K562 (cell line): Measurements from ENCODE around the gene AGR2. TPM values are rescaled to one million over a fixed set of nuclear protein-coding genes. Genes with fewer than 3 reads are reported as not detected.

Experiments
- CBFB ChIP-seq: sonication (generic); formaldehyde crosslinking; IDR thresholded peaks from 2 replicates; pipeline ENCODE4 v1.4.0; 2020; ENCODE audit warnings: mild to moderate bottlenecking, missing genetic modification reagents
- DEAF1 ChIP-seq: fragments of 450-650 bp; formaldehyde crosslinking; IDR thresholded peaks from 2 replicates; pipeline ENCODE4 v1.4.0; 2020; ENCODE audit warnings: mild to moderate bottlenecking, moderate library complexity
- EGR1 ChIP-seq: fragments of 450-650 bp; conservative IDR thresholded peaks from 2 replicates; pipeline ENCODE4 v1.6.1; 2017; ENCODE audit warnings: mild to moderate bottlenecking
- HMG20A ChIP-seq: fragments of 450-650 bp; formaldehyde crosslinking; conservative IDR thresholded peaks from 2 replicates; pipeline ENCODE4 v1.4.0; 2020; ENCODE audit warnings: mild to moderate bottlenecking, mixed read lengths
- REST ChIP-seq, 2 experiments: fragments of 450-650 bp; formaldehyde crosslinking in 1 of 2; IDR thresholded peaks; 2 replicates each; pipeline versions ENCODE4 v1.4.0 to v1.6.1; 2014 to 2020; ENCODE audit warnings: mild to moderate bottlenecking in 2 of 2, borderline replicate concordance in 1 of 2, low read depth in 1 of 2
- SRSF9 ChIP-seq: fragments of 200-400 bp; formaldehyde crosslinking; IDR thresholded peaks from 2 replicates; pipeline ENCODE4 v1.6.1; 2017; ENCODE audit warnings: low read depth, low read length, borderline replicate concordance
- ZNF217 ChIP-seq: sonication (generic); formaldehyde crosslinking; IDR thresholded peaks from 2 replicates; pipeline ENCODE4 v1.8.0; 2022; ENCODE audit warnings: mild to moderate bottlenecking, missing genetic modification reagents
- ZNF280B ChIP-seq: fragments of 250-450 bp; sonication (Bioruptor Pico); IDR thresholded peaks from 2 replicates; pipeline ENCODE4 v1.5.1; 2021; ENCODE audit warnings: mild to moderate bottlenecking
- ZNF311 ChIP-seq: fragments of 250-450 bp; sonication (Bioruptor Pico); IDR thresholded peaks from 2 replicates; pipeline ENCODE4 v1.4.0; 2020; ENCODE audit warnings: mild to moderate bottlenecking, moderate library complexity
- ZNF830 ChIP-seq: fragments of 250-450 bp; sonication (Bioruptor Pico); IDR thresholded peaks from 2 replicates; pipeline ENCODE4 v1.5.0; 2021; ENCODE audit warnings: mild to moderate bottlenecking
- polyA plus RNA-seq, 8 experiments: library from polyadenylated mRNA; depleted of rRNA in 4 of 8; stranded (reverse) in 5 of 8; unstranded in 3 of 8; fragments of >200 nt; fragmentation: Nextera tagmentation in 2 of 8; fragmentation: Illumina TruSeq in 1 of 8; extraction: Ambion mirVana in 2 of 8; extraction: Trizol in 1 of 8; gene quantifications; 2 replicates each; pipeline versions ENCODE4 v1.2.1 to v1.2.3, GENCODE V29; 2011 to 2014; ENCODE audit warnings: inconsistent platforms in 1 of 8, missing spikeins in 1 of 8
- total RNA-seq, 7 experiments: library from RNA; depleted of rRNA in 6 of 7; stranded (reverse); fragments of >200 nt in 6 of 7; fragmentation: Illumina TruSeq in 2 of 7; extraction: Trizol in 2 of 7; gene quantifications; 2 replicates each; pipeline versions ENCODE4 v1.2.1 to v1.2.3, GENCODE V29; 2011 to 2021; ENCODE audit warnings: low replicate concordance in 1 of 7
- TF ChIP-seq, protein P1 (sequence below): fragments of 250-450 bp; sonication (Bioruptor Pico); IDR thresholded peaks from 2 replicates; pipeline ENCODE4 v1.8.0; 2021; ENCODE audit warnings: mild to moderate bottlenecking, moderate library complexity
- TF ChIP-seq, protein P2 (sequence below): fragments of 250-450 bp; sonication (Bioruptor Pico); IDR thresholded peaks from 2 replicates; pipeline ENCODE4 v1.8.0; 2022; ENCODE audit warnings: moderate library complexity, mild to moderate bottlenecking, inconsistent platforms

AGR2 gene
- total and polyA plus RNA-seq, 9 of the 15 experiments (the other 6 are each of a cell fraction or from before 2014, with no cell fraction given): 0.66 TPM; not detected in 8

DNA sequence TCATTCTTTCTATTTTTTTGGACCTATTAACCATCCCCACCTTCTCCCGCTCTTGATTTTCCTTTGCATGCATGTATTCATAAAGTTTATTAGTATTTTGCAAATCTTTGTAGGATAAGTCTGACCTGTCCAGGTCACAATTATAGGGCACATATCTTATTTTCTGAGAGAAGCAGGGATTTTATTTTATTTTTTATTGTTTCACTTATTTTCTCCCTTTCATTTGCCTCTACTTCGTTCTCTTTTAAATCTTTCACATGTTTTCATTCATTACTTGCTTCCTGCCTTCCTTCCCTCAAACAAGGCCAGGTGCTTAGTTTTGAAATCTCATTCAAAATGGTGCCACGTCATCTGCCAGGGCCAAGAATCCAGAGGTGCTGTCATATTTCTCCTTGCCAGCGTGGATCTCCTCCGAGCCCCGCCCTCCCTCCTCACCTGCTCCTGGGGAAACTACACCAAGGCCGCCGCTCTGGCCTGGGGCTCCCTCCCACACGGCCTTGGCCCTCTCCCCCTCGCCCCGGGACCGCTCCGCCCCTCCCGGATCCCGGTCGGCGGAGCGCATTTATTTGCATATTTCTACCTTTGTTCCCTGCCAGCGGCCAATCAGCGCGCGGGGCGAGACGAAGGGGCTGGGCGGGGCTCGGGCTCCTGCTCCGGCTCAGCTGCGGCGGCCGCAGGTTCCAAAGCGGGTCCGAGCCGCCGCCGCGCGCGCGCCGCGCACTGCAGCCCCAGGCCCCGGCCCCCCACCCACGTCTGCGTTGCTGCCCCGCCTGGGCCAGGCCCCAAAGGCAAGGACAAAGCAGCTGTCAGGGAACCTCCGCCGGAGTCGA is 51.5 kb downstream of the AGR2 start, which contains the start of gene TSPAN13 (continued):
- TF ChIP-seq DEAF1 (CRISPR knock-in tag) (no peak), ZNF830 (no peak), HMG20A (CRISPR knock-in tag) (no peak), ZNF217 (CRISPR knock-in tag) (no peak), REST (IDR thresholded peaks at IDR 0.05; ENCODE audit: borderline replicate concordance) (no peak), REST (CRISPR knock-in tag; IDR thresholded peaks at IDR 0.05; ENCODE audit: low read depth) (no peak), CBFB (CRISPR knock-in tag) (no peak), SRSF9 (no peak), ZNF311 (no peak), EGR1 (no peak; the same call in 1 of the 2 replicates), ZNF280B (no peak)
- TF ChIP-seq, protein P1, sequence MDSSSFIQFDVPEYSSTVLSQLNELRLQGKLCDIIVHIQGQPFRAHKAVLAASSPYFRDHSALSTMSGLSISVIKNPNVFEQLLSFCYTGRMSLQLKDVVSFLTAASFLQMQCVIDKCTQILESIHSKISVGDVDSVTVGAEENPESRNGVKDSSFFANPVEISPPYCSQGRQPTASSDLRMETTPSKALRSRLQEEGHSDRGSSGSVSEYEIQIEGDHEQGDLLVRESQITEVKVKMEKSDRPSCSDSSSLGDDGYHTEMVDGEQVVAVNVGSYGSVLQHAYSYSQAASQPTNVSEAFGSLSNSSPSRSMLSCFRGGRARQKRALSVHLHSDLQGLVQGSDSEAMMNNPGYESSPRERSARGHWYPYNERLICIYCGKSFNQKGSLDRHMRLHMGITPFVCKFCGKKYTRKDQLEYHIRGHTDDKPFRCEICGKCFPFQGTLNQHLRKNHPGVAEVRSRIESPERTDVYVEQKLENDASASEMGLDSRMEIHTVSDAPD (CRISPR knock-in tag): no peak
- TF ChIP-seq, protein P2, sequence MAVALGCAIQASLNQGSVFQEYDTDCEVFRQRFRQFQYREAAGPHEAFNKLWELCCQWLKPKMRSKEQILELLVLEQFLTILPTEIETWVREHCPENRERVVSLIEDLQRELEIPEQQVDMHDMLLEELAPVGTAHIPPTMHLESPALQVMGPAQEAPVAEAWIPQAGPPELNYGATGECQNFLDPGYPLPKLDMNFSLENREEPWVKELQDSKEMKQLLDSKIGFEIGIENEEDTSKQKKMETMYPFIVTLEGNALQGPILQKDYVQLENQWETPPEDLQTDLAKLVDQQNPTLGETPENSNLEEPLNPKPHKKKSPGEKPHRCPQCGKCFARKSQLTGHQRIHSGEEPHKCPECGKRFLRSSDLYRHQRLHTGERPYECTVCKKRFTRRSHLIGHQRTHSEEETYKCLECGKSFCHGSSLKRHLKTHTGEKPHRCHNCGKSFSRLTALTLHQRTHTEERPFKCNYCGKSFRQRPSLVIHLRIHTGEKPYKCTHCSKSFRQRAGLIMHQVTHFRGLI (CRISPR knock-in tag): no peak
